Measurements from ENCODE around the gene POMT1. TPM values are rescaled to one million over a fixed set of nuclear protein-coding genes. Genes with fewer than 3 reads are reported as not detected.

The POMT1 gene
- total RNA-seq, 2 donors from 2014 or later, result 13.7 to 16.4 TPM

GRCh38 chr9:131559421-131560000 lies 56.8 kb downstream of the POMT1 start:
- no peak overlapping the region for H3K4me3 ChIP-seq
- peaks cover 0 to 10% of the 10 kb centered on the region in 2 donors for H3K9me3 ChIP-seq
- H3K4me1 ChIP-seq, result no peaks in the 10 kb centered on the region
- TF ChIP-seq CTCF (IDR thresholded peaks at IDR 0.05), result no peak
- no peak for DNase-seq (ENCODE audit: low spot score)
- H3K27me3 ChIP-seq, result peaks cover 0 to 5% of the 10 kb centered on the region in 2 donors
- no peaks in the 10 kb centered on the region for H3K36me3 ChIP-seq
- no peak overlapping the region for H3K27ac ChIP-seq

GRCh38 chr9:131562032-131562959 lies 59.6 kb downstream of the POMT1 start:
- Histone ChIP-seq H3K27me3 (no peaks in the 10 kb centered on the region), H3K4me3 (no peak overlapping the region), H3K27ac (no peak overlapping the region), H3K4me1 (no peaks in the 10 kb centered on the region), H3K9me3 (peaks cover 0 to 10% of the 10 kb centered on the region in 2 donors), H3K36me3 (no peaks in the 10 kb centered on the region)
- TF ChIP-seq CTCF (IDR thresholded peaks at IDR 0.05), result no peak
- no peak for DNase-seq (ENCODE audit: low spot score)

GRCh38 chr9:131565369-131565768 lies 62.7 kb downstream of the POMT1 start:
- Histone ChIP-seq H3K27ac (no peak overlapping the region), H3K27me3 (no peaks in the 10 kb centered on the region), H3K9me3 (peaks cover 0 to 10% of the 10 kb centered on the region in 2 donors), H3K36me3 (peaks cover 6% of the 10 kb centered on the region), H3K4me3 (no peak overlapping the region), H3K4me1 (no peaks in the 10 kb centered on the region)
- TF ChIP-seq CTCF (IDR thresholded peaks at IDR 0.05), result no peak
- no peak for DNase-seq (ENCODE audit: low spot score)

GRCh38 chr9:131566158-131566557 lies 63.4 kb downstream of the POMT1 start:
- Histone ChIP-seq H3K9me3 (peaks cover 0 to 10% of the 10 kb centered on the region in 2 donors), H3K27ac (no peak overlapping the region), H3K36me3 (peaks cover 6% of the 10 kb centered on the region), H3K4me1 (no peaks in the 10 kb centered on the region), H3K4me3 (no peak overlapping the region), H3K27me3 (no peaks in the 10 kb centered on the region)
- no peak for TF ChIP-seq CTCF (IDR thresholded peaks at IDR 0.05)
- no peak for DNase-seq (ENCODE audit: low spot score)

GRCh38 chr9:131567910-131568309 lies 65.2 kb downstream of the POMT1 start:
- Histone ChIP-seq H3K27ac (no peak overlapping the region), H3K9me3 (peaks cover 0 to 1% of the 10 kb centered on the region in 2 donors), H3K4me3 (no peak overlapping the region), H3K36me3 (peaks cover 6% of the 10 kb centered on the region), H3K27me3 (no peaks in the 10 kb centered on the region), H3K4me1 (no peaks in the 10 kb centered on the region)
- no peak for DNase-seq (ENCODE audit: low spot score)
- no peak for TF ChIP-seq CTCF (IDR thresholded peaks at IDR 0.05)

Other genes with a start within 250 kb of the POMT1 start
- gene FAM78A, start 226.4 kb upstream of the POMT1 start, total RNA-seq, result 10 to 100 TPM; 31.8 to 55.3 TPM
- 100 to 1,000 TPM; 124 to 216 TPM for gene PLPP7, start 213.2 kb upstream of the POMT1 start, total RNA-seq
- gene PRRC2B, start 108.8 kb upstream of the POMT1 start, total RNA-seq, result 100 to 1,000 TPM in 1 of 2 donors, 10 to 100 TPM in 1; 76.7 to 120 TPM
- gene UCK1, start 28.3 kb downstream of the POMT1 start, total RNA-seq, result 10 to 100 TPM; 21.2 to 37.8 TPM
- not detected for gene PRRT1B, start 42.6 kb downstream of the POMT1 start, total RNA-seq
- 10 to 100 TPM; 59.5 to 65.1 TPM for gene RAPGEF1, start 237.2 kb downstream of the POMT1 start, total RNA-seq

Measured in right atrium auricular region (tissue), 2 donors.